ENCODE measurements around the gene PHAX. TPM values are rescaled to one million over a fixed set of nuclear protein-coding genes. Genes with fewer than 3 reads are reported as not detected.

The PHAX gene
- total and polyA plus RNA-seq, 2 donors from 2014 or later, result 23.7 to 33.3 TPM

DNA sequence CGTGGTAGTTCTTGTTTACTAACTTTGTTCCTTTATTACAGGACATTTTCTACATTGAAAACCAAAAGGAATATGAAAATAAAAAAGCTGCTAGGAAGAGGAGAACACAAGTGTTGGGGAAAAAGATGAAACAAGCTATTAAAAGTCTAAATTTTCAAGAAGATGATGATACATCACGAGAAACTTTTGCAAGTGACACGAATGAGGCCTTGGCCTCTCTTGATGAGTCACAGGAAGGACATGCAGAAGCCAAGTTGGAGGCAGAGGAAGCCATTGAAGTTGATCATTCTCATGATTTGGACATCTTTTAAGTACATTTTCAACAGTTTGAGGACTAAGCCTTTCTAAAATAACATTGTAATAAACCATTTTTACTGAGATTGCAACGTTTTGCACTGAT, 23.8 kb downstream of the PHAX start:
- H3K27me3 ChIP-seq (ENCODE audit: control insufficient read depth, insufficient read depth, low read length), result no peaks in the 10 kb centered on the region
- DNase-seq (no peak), FAIRE-seq (no peak)
- no peaks in the 10 kb centered on the region for H3K9me3 ChIP-seq (ENCODE audit: control insufficient read depth in 2 of 3, insufficient read depth in 1 of 3, low read length in 3 of 3)
- H3K4me3 ChIP-seq (ENCODE audit: low read length in 3 of 3), result no peak overlapping the region
- peaks cover 2 to 24% (median 4%) of the 10 kb centered on the region in 3 donors for H3K36me3 ChIP-seq (ENCODE audit: control insufficient read depth in 2 of 3, insufficient read depth in 3 of 3, low read length in 3 of 3)
- H3K27ac ChIP-seq (ENCODE audit: low read depth in 2 of 2, low read length in 2 of 2), result no peak overlapping the region
- intact Hi-C loops (cut with DNase I), result no loop called here
- TF ChIP-seq, protein P1, sequence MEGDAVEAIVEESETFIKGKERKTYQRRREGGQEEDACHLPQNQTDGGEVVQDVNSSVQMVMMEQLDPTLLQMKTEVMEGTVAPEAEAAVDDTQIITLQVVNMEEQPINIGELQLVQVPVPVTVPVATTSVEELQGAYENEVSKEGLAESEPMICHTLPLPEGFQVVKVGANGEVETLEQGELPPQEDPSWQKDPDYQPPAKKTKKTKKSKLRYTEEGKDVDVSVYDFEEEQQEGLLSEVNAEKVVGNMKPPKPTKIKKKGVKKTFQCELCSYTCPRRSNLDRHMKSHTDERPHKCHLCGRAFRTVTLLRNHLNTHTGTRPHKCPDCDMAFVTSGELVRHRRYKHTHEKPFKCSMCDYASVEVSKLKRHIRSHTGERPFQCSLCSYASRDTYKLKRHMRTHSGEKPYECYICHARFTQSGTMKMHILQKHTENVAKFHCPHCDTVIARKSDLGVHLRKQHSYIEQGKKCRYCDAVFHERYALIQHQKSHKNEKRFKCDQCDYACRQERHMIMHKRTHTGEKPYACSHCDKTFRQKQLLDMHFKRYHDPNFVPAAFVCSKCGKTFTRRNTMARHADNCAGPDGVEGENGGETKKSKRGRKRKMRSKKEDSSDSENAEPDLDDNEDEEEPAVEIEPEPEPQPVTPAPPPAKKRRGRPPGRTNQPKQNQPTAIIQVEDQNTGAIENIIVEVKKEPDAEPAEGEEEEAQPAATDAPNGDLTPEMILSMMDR (IDR thresholded peaks at IDR 0.05; ENCODE audit: borderline replicate concordance, extremely low read depth, insufficient read depth), result no peak
- H3K9ac ChIP-seq (ENCODE audit: low read length in 3 of 3), result no peak overlapping the region
- no peaks in the 10 kb centered on the region for H3K4me1 ChIP-seq (ENCODE audit: control insufficient read depth in 2 of 3, insufficient read depth in 2 of 3, low read depth in 1 of 3, low read length in 3 of 3)

DNA sequence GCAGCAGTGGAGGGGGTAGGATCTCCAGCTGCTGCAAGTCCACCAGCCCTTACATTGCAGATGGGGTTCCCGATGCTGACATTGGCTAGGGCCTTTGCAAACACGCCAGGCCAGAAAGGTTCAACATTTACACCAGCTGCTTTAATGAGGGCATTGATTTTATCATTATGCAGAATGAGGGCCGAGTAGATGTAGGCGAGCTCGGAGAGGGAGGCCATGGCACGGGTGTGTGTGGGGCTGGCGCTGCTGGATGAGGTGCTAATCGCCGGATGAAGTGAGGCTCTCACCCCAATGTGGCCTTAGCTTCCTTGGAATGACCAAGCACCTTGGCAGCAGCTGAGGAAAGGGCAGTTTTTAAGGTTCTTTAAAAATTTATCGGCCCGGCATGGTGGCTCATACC, 27.4 kb downstream of the PHAX start:
- DNase-seq (no peak), FAIRE-seq (no peak)
- Histone ChIP-seq H3K9ac (ENCODE audit: low read length in 3 of 3) (no peak overlapping the region), H3K27ac (ENCODE audit: low read depth in 2 of 2, low read length in 2 of 2) (no peak overlapping the region), H3K36me3 (ENCODE audit: control insufficient read depth in 2 of 3, insufficient read depth in 3 of 3, low read length in 3 of 3) (peaks cover 0 to 15% (median 0%) of the 10 kb centered on the region in 3 donors), H3K4me3 (ENCODE audit: low read length in 3 of 3) (no peak overlapping the region), H3K27me3 (ENCODE audit: control insufficient read depth, insufficient read depth, low read length) (no peaks in the 10 kb centered on the region), H3K9me3 (ENCODE audit: control insufficient read depth in 2 of 3, insufficient read depth in 1 of 3, low read length in 3 of 3) (no peaks in the 10 kb centered on the region), H3K4me1 (ENCODE audit: control insufficient read depth in 2 of 3, insufficient read depth in 2 of 3, low read depth in 1 of 3, low read length in 3 of 3) (no peaks in the 10 kb centered on the region)
- TF ChIP-seq, protein P1 (IDR thresholded peaks at IDR 0.05; ENCODE audit: borderline replicate concordance, extremely low read depth, insufficient read depth), result no peak
- intact Hi-C loops (cut with DNase I), result no loop called here

DNA sequence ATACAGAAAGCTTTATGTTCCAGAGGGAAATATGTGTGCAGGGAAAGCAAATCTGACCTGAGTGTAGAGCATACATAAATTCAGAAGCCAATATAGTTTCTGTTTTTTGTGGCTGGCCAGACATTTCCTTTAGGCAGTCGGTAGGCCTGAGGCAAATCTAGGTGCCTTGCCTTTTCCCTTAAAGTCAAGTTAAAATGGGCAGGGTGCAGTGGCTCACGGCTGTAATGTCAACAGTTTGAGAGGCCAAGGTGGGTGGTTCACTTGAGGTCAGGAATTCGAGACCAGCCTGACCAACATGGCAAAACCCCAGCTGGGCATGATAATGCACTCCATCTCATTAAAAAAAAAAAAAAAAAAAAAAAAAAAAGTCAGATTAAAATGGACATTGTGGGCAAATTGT, 31.2 kb downstream of the PHAX start:
- H3K4me3 ChIP-seq (ENCODE audit: low read length in 3 of 3), result no peak overlapping the region
- H3K9me3 ChIP-seq (ENCODE audit: control insufficient read depth in 2 of 3, insufficient read depth in 1 of 3, low read length in 3 of 3), result no peaks in the 10 kb centered on the region
- no peak overlapping the region for H3K9ac ChIP-seq (ENCODE audit: low read length in 3 of 3)
- TF ChIP-seq, protein P1 (IDR thresholded peaks at IDR 0.05; ENCODE audit: borderline replicate concordance, extremely low read depth, insufficient read depth), result no peak
- no peaks in the 10 kb centered on the region for H3K27me3 ChIP-seq (ENCODE audit: control insufficient read depth, insufficient read depth, low read length)
- FAIRE-seq, result no peak
- no peaks in the 10 kb centered on the region for H3K36me3 ChIP-seq (ENCODE audit: control insufficient read depth in 2 of 3, insufficient read depth in 3 of 3, low read length in 3 of 3)
- no peak for DNase-seq
- H3K27ac ChIP-seq (ENCODE audit: low read depth in 2 of 2, low read length in 2 of 2), result no peak overlapping the region
- no peaks in the 10 kb centered on the region for H3K4me1 ChIP-seq (ENCODE audit: control insufficient read depth in 2 of 3, insufficient read depth in 2 of 3, low read depth in 1 of 3, low read length in 3 of 3)
- intact Hi-C loops (cut with DNase I), result no loop called here

DNA sequence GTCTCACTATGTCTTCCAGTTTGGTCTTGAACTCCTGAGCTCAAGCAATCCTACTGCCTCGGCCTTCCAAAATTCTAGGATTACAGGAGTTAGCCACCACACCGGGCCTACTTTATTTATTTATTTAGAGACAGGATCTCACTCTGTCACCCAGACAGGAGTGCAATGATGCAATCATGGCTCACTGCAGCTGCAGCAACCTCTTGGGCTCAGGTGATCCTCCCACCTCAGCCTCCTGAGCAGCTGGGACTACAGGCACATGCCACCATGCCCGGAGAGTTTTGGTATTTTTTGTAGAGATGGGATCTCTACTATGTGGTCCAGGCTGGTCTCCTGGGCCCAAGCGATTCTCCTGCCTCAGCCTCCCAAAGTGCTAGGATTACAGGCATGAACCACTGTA, 32.8 kb downstream of the PHAX start:
- TF ChIP-seq, protein P1 (IDR thresholded peaks at IDR 0.05; ENCODE audit: borderline replicate concordance, extremely low read depth, insufficient read depth), result no peak
- Histone ChIP-seq H3K9me3 (ENCODE audit: control insufficient read depth in 2 of 3, insufficient read depth in 1 of 3, low read length in 3 of 3) (no peaks in the 10 kb centered on the region), H3K27ac (ENCODE audit: low read depth in 2 of 2, low read length in 2 of 2) (no peak overlapping the region), H3K9ac (ENCODE audit: low read length in 3 of 3) (no peak overlapping the region), H3K4me3 (ENCODE audit: low read length in 3 of 3) (no peak overlapping the region), H3K36me3 (ENCODE audit: control insufficient read depth in 2 of 3, insufficient read depth in 3 of 3, low read length in 3 of 3) (no peaks in the 10 kb centered on the region), H3K4me1 (ENCODE audit: control insufficient read depth in 2 of 3, insufficient read depth in 2 of 3, low read depth in 1 of 3, low read length in 3 of 3) (no peaks in the 10 kb centered on the region), H3K27me3 (ENCODE audit: control insufficient read depth, insufficient read depth, low read length) (no peaks in the 10 kb centered on the region)
- intact Hi-C loops (cut with DNase I), result no loop called here
- FAIRE-seq, result no peak
- no peak for DNase-seq
